ENCODE data around the gene BRD2.
A peak's percentile ranks its signal among the peaks of the same experiment; 100 is the strongest.

BRD2 gene

GRCh38 chr6:33010356-33010755, 42.0 kb downstream of the BRD2 start:
- DNase-seq (ENCODE audit: extremely low read depth, low read depth) = no peak
- no peak overlapping the region for H3K4me3 ChIP-seq (replicated peaks; ENCODE audit: low read depth, low read length)
- TF ChIP-seq, protein P1, sequence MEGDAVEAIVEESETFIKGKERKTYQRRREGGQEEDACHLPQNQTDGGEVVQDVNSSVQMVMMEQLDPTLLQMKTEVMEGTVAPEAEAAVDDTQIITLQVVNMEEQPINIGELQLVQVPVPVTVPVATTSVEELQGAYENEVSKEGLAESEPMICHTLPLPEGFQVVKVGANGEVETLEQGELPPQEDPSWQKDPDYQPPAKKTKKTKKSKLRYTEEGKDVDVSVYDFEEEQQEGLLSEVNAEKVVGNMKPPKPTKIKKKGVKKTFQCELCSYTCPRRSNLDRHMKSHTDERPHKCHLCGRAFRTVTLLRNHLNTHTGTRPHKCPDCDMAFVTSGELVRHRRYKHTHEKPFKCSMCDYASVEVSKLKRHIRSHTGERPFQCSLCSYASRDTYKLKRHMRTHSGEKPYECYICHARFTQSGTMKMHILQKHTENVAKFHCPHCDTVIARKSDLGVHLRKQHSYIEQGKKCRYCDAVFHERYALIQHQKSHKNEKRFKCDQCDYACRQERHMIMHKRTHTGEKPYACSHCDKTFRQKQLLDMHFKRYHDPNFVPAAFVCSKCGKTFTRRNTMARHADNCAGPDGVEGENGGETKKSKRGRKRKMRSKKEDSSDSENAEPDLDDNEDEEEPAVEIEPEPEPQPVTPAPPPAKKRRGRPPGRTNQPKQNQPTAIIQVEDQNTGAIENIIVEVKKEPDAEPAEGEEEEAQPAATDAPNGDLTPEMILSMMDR (IDR thresholded peaks at IDR 0.05; ENCODE audit: low read depth, low read length, missing control alignments) = no peak

- TF ChIP-seq, protein P1 (IDR thresholded peaks at IDR 0.05; ENCODE audit: low read depth, low read length, missing control alignments) = no peak
- no peak for DNase-seq (ENCODE audit: extremely low read depth, low read depth)
Observed at GRCh38 chr6:33013608-33014007, 45.2 kb downstream of the BRD2 start.

GRCh38 chr6:33014841-33015634, 46.6 kb downstream of the BRD2 start:
- H3K4me3 ChIP-seq (replicated peaks; ENCODE audit: low read depth, low read length) = no peak overlapping the region
- peak; percentile 76 for DNase-seq (ENCODE audit: extremely low read depth, low read depth)
- TF ChIP-seq, protein P1 (IDR thresholded peaks at IDR 0.05; ENCODE audit: low read depth, low read length, missing control alignments) = peak; percentile 38

More at GRCh38 chr6:33013608-33014007, 45.2 kb downstream of the BRD2 start:
- no peak overlapping the region for H3K4me3 ChIP-seq (replicated peaks; ENCODE audit: low read depth, low read length)

GRCh38 chr6:33015798-33016197, 47.4 kb downstream of the BRD2 start:
- DNase-seq (ENCODE audit: extremely low read depth, low read depth) = no peak
- no peak overlapping the region for H3K4me3 ChIP-seq (replicated peaks; ENCODE audit: low read depth, low read length)
- TF ChIP-seq, protein P1 (IDR thresholded peaks at IDR 0.05; ENCODE audit: low read depth, low read length, missing control alignments) = no peak

DNA sequence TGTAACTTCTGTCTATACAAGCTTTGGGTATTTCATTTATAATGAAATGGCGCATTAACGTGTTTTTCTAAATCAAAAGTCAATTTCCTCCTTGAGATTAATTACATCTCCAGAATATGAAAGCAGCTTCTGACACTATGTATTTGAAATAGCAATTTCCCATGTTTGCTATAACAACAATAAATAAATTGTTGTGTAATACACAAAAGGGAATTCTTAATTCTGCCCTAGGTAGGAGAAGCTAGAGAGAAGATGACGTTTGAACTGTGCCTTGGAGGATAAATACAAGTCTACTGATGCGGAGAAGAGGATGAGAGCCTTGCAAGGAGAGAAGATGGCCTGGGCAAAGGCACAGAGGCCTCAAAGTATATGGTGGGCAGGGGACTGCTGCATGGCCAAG, 48.6 kb downstream of the BRD2 start:
- DNase-seq (ENCODE audit: extremely low read depth, low read depth) = no peak

DNA sequence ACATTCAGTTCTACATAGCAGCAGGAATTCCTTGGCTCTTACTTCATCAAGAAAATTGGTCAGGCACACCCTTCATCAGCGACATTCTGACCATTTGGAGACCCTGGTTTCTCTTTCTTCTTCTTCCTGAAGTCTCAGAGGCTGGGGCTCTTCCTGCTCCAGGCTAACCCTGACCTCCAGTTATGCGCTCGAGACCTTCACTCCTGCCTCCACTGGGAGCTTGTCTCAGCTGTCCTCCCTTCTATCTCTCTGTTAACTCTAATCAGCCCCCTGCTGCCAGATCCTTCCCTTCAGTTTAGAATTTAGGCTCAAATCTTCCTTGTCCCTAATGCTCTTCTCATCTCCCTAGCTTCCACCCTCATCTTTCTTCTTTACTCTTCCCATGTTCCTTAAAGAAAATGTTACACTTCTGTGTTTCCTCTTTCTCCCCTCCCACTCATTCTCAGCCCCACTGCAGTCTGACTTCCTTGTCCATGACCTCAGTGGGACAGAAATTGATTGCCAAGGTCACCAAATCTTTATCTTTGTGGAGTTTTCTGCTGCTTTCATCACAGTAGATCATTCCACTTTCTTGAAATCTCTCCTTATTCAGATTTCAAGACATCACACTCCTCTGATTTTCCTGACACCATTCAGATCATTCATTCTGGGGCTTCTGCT, 49.4 kb downstream of the BRD2 start:
- DNase-seq (ENCODE audit: extremely low read depth, low read depth) = no peak
- H3K4me3 ChIP-seq (replicated peaks; ENCODE audit: low read depth, low read length) = no peak overlapping the region
- TF ChIP-seq, protein P1 (IDR thresholded peaks at IDR 0.05; ENCODE audit: low read depth, low read length, missing control alignments) = no peak

More for the DNA sequence above, 48.6 kb downstream of the BRD2 start:
- no peak overlapping the region for H3K4me3 ChIP-seq (replicated peaks; ENCODE audit: low read depth, low read length)
- TF ChIP-seq, protein P1 (IDR thresholded peaks at IDR 0.05; ENCODE audit: low read depth, low read length, missing control alignments) = no peak
